WTC11 (cell line): Measurements from ENCODE around the gene PROZ.

ENCODE experiments used
- NFYB ChIP-seq: sonication (generic); formaldehyde crosslinking; conservative IDR thresholded peaks from 2 replicates; pipeline ENCODE4 v1.8.0; 2022; ENCODE audit warnings: low read depth, missing genetic modification reagents
- NR3C1 ChIP-seq: sonication (generic); formaldehyde crosslinking; conservative IDR thresholded peaks from 2 replicates; pipeline ENCODE4 v1.8.1; 2023; ENCODE audit warnings: low read depth, mild to moderate bottlenecking, missing genetic modification reagents
- RELA ChIP-seq: sonication (generic); formaldehyde crosslinking; IDR thresholded peaks from 2 replicates; pipeline ENCODE4 v1.8.1; 2022; ENCODE audit warnings: missing genetic modification reagents, mild to moderate bottlenecking, borderline replicate concordance
- TEAD4 ChIP-seq: sonication (generic); formaldehyde crosslinking; IDR thresholded peaks from 2 replicates; pipeline ENCODE4 v1.8.0; 2022; ENCODE audit warnings: mild to moderate bottlenecking, missing genetic modification reagents
- ZBTB21 ChIP-seq: sonication (generic); formaldehyde crosslinking; IDR thresholded peaks from 2 replicates; pipeline ENCODE4 v1.8.1; 2023; ENCODE audit warnings: mild to moderate bottlenecking, missing genetic modification reagents, borderline replicate concordance
- ZNF232 ChIP-seq: sonication (generic); formaldehyde crosslinking; IDR thresholded peaks from 2 replicates; pipeline ENCODE4 v1.8.0; 2022; ENCODE audit warnings: mild to moderate bottlenecking, missing genetic modification reagents
- TF ChIP-seq, protein P1 (sequence below): fragments of 200-600 bp; IDR thresholded peaks from 2 replicates; pipeline ENCODE4 v1.8.0; 2022; ENCODE audit warnings: antibody characterized with exemption

DNA sequence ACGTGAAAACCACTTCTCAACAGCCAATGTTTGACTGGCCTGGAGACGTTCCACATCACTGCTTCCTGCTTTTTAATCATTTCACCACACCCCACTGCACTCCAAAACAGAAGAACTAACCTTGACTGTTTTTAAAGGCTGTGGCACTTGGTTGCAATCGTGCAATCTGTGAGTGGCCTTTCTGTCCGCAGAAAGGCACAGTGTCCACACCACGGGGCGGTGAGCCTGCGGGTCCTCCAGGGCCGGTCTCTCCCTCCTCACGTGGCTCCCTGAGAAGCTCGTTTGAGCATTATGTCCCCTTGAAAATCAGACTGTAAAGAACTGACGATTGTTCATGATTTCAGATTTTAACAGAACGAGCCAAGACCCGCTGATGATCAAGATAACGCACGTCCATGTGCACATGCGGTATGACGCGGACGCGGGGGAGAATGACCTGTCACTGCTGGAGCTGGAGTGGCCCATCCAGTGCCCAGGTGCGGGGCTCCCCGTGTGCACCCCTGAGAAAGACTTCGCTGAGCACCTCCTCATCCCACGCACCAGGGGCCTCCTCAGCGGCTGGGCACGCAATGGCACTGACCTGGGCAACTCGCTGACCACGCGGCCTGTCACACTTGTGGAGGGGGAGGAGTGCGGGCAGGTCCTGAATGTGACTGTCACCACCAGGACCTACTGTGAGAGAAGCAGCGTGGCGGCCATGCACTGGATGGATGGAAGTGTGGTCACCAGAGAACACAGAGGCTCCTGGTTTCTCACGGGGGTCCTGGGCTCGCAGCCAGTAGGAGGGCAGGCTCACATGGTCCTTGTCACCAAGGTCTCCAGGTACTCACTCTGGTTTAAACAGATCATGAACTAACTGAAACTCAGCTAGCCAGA lies 13.0 kb downstream of the PROZ start:
- TF ChIP-seq, protein P1, sequence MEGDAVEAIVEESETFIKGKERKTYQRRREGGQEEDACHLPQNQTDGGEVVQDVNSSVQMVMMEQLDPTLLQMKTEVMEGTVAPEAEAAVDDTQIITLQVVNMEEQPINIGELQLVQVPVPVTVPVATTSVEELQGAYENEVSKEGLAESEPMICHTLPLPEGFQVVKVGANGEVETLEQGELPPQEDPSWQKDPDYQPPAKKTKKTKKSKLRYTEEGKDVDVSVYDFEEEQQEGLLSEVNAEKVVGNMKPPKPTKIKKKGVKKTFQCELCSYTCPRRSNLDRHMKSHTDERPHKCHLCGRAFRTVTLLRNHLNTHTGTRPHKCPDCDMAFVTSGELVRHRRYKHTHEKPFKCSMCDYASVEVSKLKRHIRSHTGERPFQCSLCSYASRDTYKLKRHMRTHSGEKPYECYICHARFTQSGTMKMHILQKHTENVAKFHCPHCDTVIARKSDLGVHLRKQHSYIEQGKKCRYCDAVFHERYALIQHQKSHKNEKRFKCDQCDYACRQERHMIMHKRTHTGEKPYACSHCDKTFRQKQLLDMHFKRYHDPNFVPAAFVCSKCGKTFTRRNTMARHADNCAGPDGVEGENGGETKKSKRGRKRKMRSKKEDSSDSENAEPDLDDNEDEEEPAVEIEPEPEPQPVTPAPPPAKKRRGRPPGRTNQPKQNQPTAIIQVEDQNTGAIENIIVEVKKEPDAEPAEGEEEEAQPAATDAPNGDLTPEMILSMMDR = no peak
- no peak for TF ChIP-seq ZNF232 (CRISPR knock-in tag)
- TF ChIP-seq NR3C1 (CRISPR knock-in tag) = no peak
- no peak for TF ChIP-seq RELA (CRISPR knock-in tag)
- no peak for TF ChIP-seq TEAD4 (CRISPR knock-in tag)
- TF ChIP-seq NFYB (CRISPR knock-in tag) = no peak
- TF ChIP-seq ZBTB21 = no peak
